GOT3 (cell line): ENCODE results near the gene OR10A5.
"Not testable (repeated sequence)": the region's sequence is repeated elsewhere in the genome, so short reads cannot be mapped to it uniquely, and the experiment has no call there.

Experiments
- DNase-seq: peaks from one replicate; lab custom pipeline; 2025; ENCODE audit warnings: mixed read lengths; lab: John Stamatoyannopoulos, UW

The OR10A5 gene

GRCh38 chr11:6845383-6845782 lies at the start of gene OR10A5:
Gene OR10A5 (plus strand): TSS chr11:6845683. CDS start chr11:6845683, 0 bp downstream.
- DNase-seq = no peak

GRCh38 chr11:6799402-6799801 lies 46.1 kb upstream of the OR10A5 start, which contains the start of gene OR6A2:
Gene OR6A2 (minus strand): TSS chr11:6799689. CDS start chr11:6795708, 3,981 bp downstream.
- DNase-seq = no peak

GRCh38 chr11:6801075-6801474 lies 44.4 kb upstream of the OR10A5 start:
- not testable (repeated sequence) for DNase-seq

GRCh38 chr11:6812390-6813005 lies 33.0 kb upstream of the OR10A5 start:
- DNase-seq = no peak

GRCh38 chr11:6813656-6814055 lies 31.8 kb upstream of the OR10A5 start:
- DNase-seq = no peak

GRCh38 chr11:6817694-6818093 lies 27.8 kb upstream of the OR10A5 start:
- no peak for DNase-seq

- DNase-seq = no peak
These were observed 26.5 kb upstream of the OR10A5 start for GRCh38 chr11:6818967-6819366.

- DNase-seq = no peak
These were observed 21.2 kb upstream of the OR10A5 start for GRCh38 chr11:6824136-6824823.

GRCh38 chr11:6825231-6825744 lies 20.2 kb upstream of the OR10A5 start:
- DNase-seq = no peak

- DNase-seq = no peak
These were observed 17.4 kb upstream of the OR10A5 start for GRCh38 chr11:6828103-6828502.

- DNase-seq = no peak
These were observed 12.1 kb upstream of the OR10A5 start for GRCh38 chr11:6833356-6833755.

- no peak for DNase-seq
These were observed 11.5 kb upstream of the OR10A5 start for GRCh38 chr11:6834021-6834420.

GRCh38 chr11:6841694-6842093 lies 3.8 kb upstream of the OR10A5 start:
- DNase-seq = no peak

GRCh38 chr11:6843670-6844069 lies 1.8 kb upstream of the OR10A5 start:
- DNase-seq = no peak

GRCh38 chr11:6844356-6844755 lies 1.1 kb upstream of the OR10A5 start:
- DNase-seq = no peak

- DNase-seq = no peak
These were observed 5.0 kb downstream of the OR10A5 start for GRCh38 chr11:6850526-6850925.

GRCh38 chr11:6854801-6855200 lies 9.3 kb downstream of the OR10A5 start:
- DNase-seq = not testable (repeated sequence)

GRCh38 chr11:6855971-6856541 lies 10.6 kb downstream of the OR10A5 start:
- DNase-seq = no peak

- DNase-seq = no peak
These were observed 11.4 kb downstream of the OR10A5 start for GRCh38 chr11:6856871-6857270.

GRCh38 chr11:6862961-6863360 lies 17.5 kb downstream of the OR10A5 start, which contains the start of gene OR10A2:
Gene OR10A2 (plus strand): TSS chr11:6863057. CDS start chr11:6869755, 6,698 bp downstream.
- DNase-seq = no peak

GRCh38 chr11:6864438-6864837 lies 19.0 kb downstream of the OR10A5 start:
- DNase-seq = no peak

- no peak for DNase-seq
These were observed 25.8 kb downstream of the OR10A5 start for GRCh38 chr11:6871278-6871677.

- no peak for DNase-seq
These were observed 30.3 kb downstream of the OR10A5 start for GRCh38 chr11:6875761-6876160.
